Measurements from ENCODE around the gene NLGN2. TPM values are rescaled to one million over a fixed set of nuclear protein-coding genes. Genes with fewer than 3 reads are reported as not detected.

Gene NLGN2
- total and polyA plus RNA-seq, 2 experiments from 2014 or later, result 14.4 to 38.7 TPM

DNA sequence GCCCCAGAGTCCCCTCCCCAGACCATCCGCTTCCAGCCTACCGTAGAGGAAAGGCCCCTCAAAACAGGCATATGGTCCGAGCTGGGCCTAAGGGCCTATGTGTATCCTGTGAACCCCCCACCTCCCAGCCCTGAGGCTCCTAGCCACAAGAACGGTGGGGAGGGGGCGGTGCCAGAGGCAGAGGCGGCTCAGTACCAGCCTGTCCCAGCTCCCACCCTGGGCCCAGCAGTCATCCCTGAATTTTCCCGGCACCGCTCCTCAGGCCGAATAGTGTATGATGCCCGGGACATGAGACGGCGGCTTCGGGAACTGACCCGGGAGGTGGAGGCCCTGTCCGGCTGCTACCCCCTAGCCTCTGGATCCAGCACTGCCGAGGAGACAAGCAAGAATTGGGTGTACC, 13.5 kb downstream of the NLGN2 start (continued):
- TF ChIP-seq, protein P1, sequence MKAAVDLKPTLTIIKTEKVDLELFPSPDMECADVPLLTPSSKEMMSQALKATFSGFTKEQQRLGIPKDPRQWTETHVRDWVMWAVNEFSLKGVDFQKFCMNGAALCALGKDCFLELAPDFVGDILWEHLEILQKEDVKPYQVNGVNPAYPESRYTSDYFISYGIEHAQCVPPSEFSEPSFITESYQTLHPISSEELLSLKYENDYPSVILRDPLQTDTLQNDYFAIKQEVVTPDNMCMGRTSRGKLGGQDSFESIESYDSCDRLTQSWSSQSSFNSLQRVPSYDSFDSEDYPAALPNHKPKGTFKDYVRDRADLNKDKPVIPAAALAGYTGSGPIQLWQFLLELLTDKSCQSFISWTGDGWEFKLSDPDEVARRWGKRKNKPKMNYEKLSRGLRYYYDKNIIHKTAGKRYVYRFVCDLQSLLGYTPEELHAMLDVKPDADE (IDR thresholded peaks at IDR 0.05), result no peak
- no peak for TF ChIP-seq JUNB (IDR thresholded peaks at IDR 0.05; ENCODE audit: unreplicated experiment)
- no peak for TF ChIP-seq EZH2 (IDR thresholded peaks at IDR 0.05; ENCODE audit: low read depth, unreplicated experiment)

- Histone ChIP-seq H2AFZ (no peak overlapping the region), H3K4me1 (ENCODE audit: insufficient read depth) (no peaks in the 10 kb centered on the region), H3F3A (replicated peaks; ENCODE audit: low read depth) (no peaks in the 10 kb centered on the region), H3K27me3 (ENCODE audit: insufficient read depth) (no peaks in the 10 kb centered on the region), H3K9me2 (ENCODE audit: insufficient read depth) (no peaks in the 10 kb centered on the region), H3K4me3 (no peak overlapping the region), H4K20me1 (replicated peaks; ENCODE audit: insufficient read depth) (no peaks in the 10 kb centered on the region; the same call in 1 of the 2 replicates), H3K27ac (ENCODE audit: low read depth) (no peak overlapping the region), H3K4me2 (no peak overlapping the region), H3K36me3 (ENCODE audit: insufficient read depth) (no peaks in the 10 kb centered on the region), H3K79me2 (replicated peaks; ENCODE audit: insufficient read depth) (no peaks in the 10 kb centered on the region)
- H3K9me3 Mint-ChIP-seq, result no peaks in the 10 kb centered on the region
- TF ChIP-seq REST (IDR thresholded peaks at IDR 0.05; ENCODE audit: unreplicated experiment), result no peak
- TF ChIP-seq NANOG (IDR thresholded peaks at IDR 0.05; ENCODE audit: borderline replicate concordance), result no peak
- TF ChIP-seq STAT1 (IDR thresholded peaks at IDR 0.05; ENCODE audit: unreplicated experiment), result no peak
- TF ChIP-seq POLR2AphosphoS5 (IDR thresholded peaks at IDR 0.05; ENCODE audit: low read depth), result no peak
- TF ChIP-seq CTCF (conservative IDR thresholded peaks at IDR 0.05; ENCODE audit: low read depth in 2 of 2), result no peak
- TF ChIP-seq ZNF114 (CRISPR knock-in tag; IDR thresholded peaks at IDR 0.05), result no peak
- H3K4me1 Mint-ChIP-seq, result peaks cover 20% of the 10 kb centered on the region
- H3K36me3 Mint-ChIP-seq (ENCODE audit: low read depth), result no peaks in the 10 kb centered on the region
- ATAC-seq, result no peak
- H3K27me3 Mint-ChIP-seq (ENCODE audit: insufficient read depth, low read depth, poor library complexity), result peaks cover 21% of the 10 kb centered on the region
- H3K4me3 Mint-ChIP-seq, result no peak overlapping the region; the same call in 2 of the 3 replicates
- H3K27ac Mint-ChIP-seq, result no peak overlapping the region
- DNase-seq (ENCODE audit: low spot score), result no peak
Observed at GRCh38 chr17:7423679-7424078, 16.0 kb downstream of the NLGN2 start.

Data from GM23338 (cell line).